ENCODE data around the gene VPS13C.
"Not testable (repeated sequence)": the region's sequence is repeated elsewhere in the genome, so short reads cannot be mapped to it uniquely, and the experiment has no call there.

VPS13C gene

GRCh38 chr15:62068810-62069167 is 8.5 kb upstream of the VPS13C start:
- no peak for DNase-seq

- DNase-seq, result no peak
Observed at GRCh38 chr15:62068071-62068809, 8.0 kb upstream of the VPS13C start.

GRCh38 chr15:62067448-62068044 is 7.3 kb upstream of the VPS13C start:
- no peak for DNase-seq

- DNase-seq, result peak; percentile 61
Observed at GRCh38 chr15:62066663-62067447, 6.6 kb upstream of the VPS13C start, which contains the start of gene C2CD4A. Gene C2CD4A, plus strand, starts transcription at chr15:62066977. Its CDS starts 637 bp downstream, at chr15:62067614.

GRCh38 chr15:62063825-62064635 is 3.8 kb upstream of the VPS13C start:
- no peak for DNase-seq

- no peak for DNase-seq
Observed at GRCh38 chr15:62060896-62061280, 641 bp upstream of the VPS13C start.

GRCh38 chr15:62059816-62060112 is 483 bp downstream of the VPS13C start:
- peak; percentile 75 for DNase-seq

- DNase-seq, result peak; percentile 30
Observed at GRCh38 chr15:62059108-62059815, 985 bp downstream of the VPS13C start.

GRCh38 chr15:62058327-62059028 is 1.8 kb downstream of the VPS13C start:
- no peak for DNase-seq

- no peak for DNase-seq
Observed at GRCh38 chr15:62057341-62057980, 2.8 kb downstream of the VPS13C start.

- DNase-seq, result no peak
Observed at GRCh38 chr15:62054979-62055378, 5.3 kb downstream of the VPS13C start.

- DNase-seq, result no peak
Observed at GRCh38 chr15:62053439-62054085, 6.7 kb downstream of the VPS13C start.

GRCh38 chr15:62052713-62053112 is 7.5 kb downstream of the VPS13C start:
- no peak for DNase-seq

GRCh38 chr15:62051166-62051565 is 9.1 kb downstream of the VPS13C start:
- no peak for DNase-seq

- no peak for DNase-seq
Observed at GRCh38 chr15:62050115-62050514, 10.1 kb downstream of the VPS13C start.

- DNase-seq, result not testable (repeated sequence)
Observed at GRCh38 chr15:62048254-62048653, 12.0 kb downstream of the VPS13C start.

- DNase-seq, result no peak
Observed at GRCh38 chr15:62047282-62047827, 12.9 kb downstream of the VPS13C start.

- peak; percentile 10 for DNase-seq
Observed at GRCh38 chr15:62046078-62046743, 14.0 kb downstream of the VPS13C start.

- DNase-seq, result no peak
Observed at GRCh38 chr15:62035256-62035924, 24.9 kb downstream of the VPS13C start.
